Panc1 (cell line): Measurements from ENCODE around the gene SCG2. TPM values are rescaled to one million over a fixed set of nuclear protein-coding genes. Genes with fewer than 3 reads are reported as not detected.

ENCODE experiments used
- ATAC-seq: fragments of 200-7000 bp; cut with Tn5 transposase; 2 replicates; pipeline ENCODE4 v1.9.1; 2020; ENCODE audit warnings: mild to moderate bottlenecking, moderate library complexity
- BruUV-seq: library from RNA; stranded (reverse); fragments of 400-500 nt; replicated peaks from 2 replicates; lab custom pipeline; 2021; lab: Mats Ljungman, UMichigan
- CTCF ChIA-PET: fragments of 300-600 bp; sonication (Branson Sonifier 250); formaldehyde crosslinking; loops from one replicate; lab custom pipeline; 2022; ENCODE audit warnings: antibody characterized with exemption; lab: Charles Lee
- POLR2A ChIA-PET: fragments of 300-600 bp; sonication (Branson Sonifier 250); formaldehyde crosslinking; loops from one replicate; lab custom pipeline; 2022; ENCODE audit warnings: antibody characterized with exemption; lab: Charles Lee
- DNase-seq: peaks from one replicate; pipeline ENCODE4 v3.0.0-alpha.2; 2010; ENCODE audit warnings: low read depth, low spot score
- H3K27ac ChIP-seq: 2 replicates; pipeline ENCODE4 v1.5.1; 2011; ENCODE audit warnings: mild to moderate bottlenecking, low read length, inconsistent platforms
- H3K27me3 ChIP-seq: fragments of 200-500 bp; sonication (Bioruptor generic); 2 replicates; pipeline ENCODE4 v1.6.0; 2014; ENCODE audit warnings: low read length, inconsistent platforms; ENCODE audit not compliant: control insufficient read depth, insufficient read depth
- H3K36me3 ChIP-seq: fragments of 200-500 bp; sonication (Bioruptor generic); 2 replicates; pipeline ENCODE4 v1.5.1; 2014; ENCODE audit warnings: inconsistent platforms, mild to moderate bottlenecking, low read length, moderate library complexity; ENCODE audit not compliant: control insufficient read depth, insufficient read depth
- H3K4me1 ChIP-seq: 2 replicates; pipeline ENCODE4 v1.5.1; 2011; ENCODE audit warnings: inconsistent platforms, mild to moderate bottlenecking, low read length, moderate library complexity; ENCODE audit not compliant: control insufficient read depth, insufficient read depth
- H3K4me3 ChIP-seq, 2 experiments: 2 replicates each; pipeline ENCODE4 v1.5.1; 2011 to 2012; ENCODE audit warnings: low read depth in 2 of 2, low read length in 2 of 2, mild to moderate bottlenecking in 2 of 2, inconsistent platforms in 1 of 2, moderate library complexity in 1 of 2
- H3K9me3 ChIP-seq: fragments of 200-500 bp; sonication (Bioruptor generic); 2 replicates; pipeline ENCODE4 v1.5.1; 2014; ENCODE audit warnings: low read depth, mild to moderate bottlenecking, inconsistent platforms, low read length, moderate library complexity; ENCODE audit not compliant: control insufficient read depth, insufficient read depth
- CTCF ChIP-seq: fragments of 450-650 bp; IDR thresholded peaks from 2 replicates; pipeline ENCODE4 v1.5.1; 2017; ENCODE audit warnings: mild to moderate bottlenecking
- POLR2AphosphoS5 ChIP-seq: IDR thresholded peaks from 2 replicates; pipeline ENCODE4 v1.6.1; 2012; ENCODE audit warnings: mild to moderate bottlenecking, low read depth, low read length, moderate library complexity
- REST ChIP-seq, 2 experiments: IDR thresholded peaks; 2 replicates each; pipeline ENCODE4 v1.6.1; 2011 to 2012; ENCODE audit warnings: low read depth in 2 of 2, control low read depth in 1 of 2, low read length in 1 of 2, mild to moderate bottlenecking in 1 of 2, moderate library complexity in 1 of 2; ENCODE audit not compliant: insufficient read depth in 1 of 2
- SIN3A ChIP-seq: IDR thresholded peaks from 2 replicates; pipeline ENCODE4 v1.6.1; 2012; ENCODE audit warnings: low read depth, mild to moderate bottlenecking, low read length, moderate library complexity, borderline replicate concordance; ENCODE audit not compliant: insufficient read depth
- TCF7L2 ChIP-seq: IDR thresholded peaks from 2 replicates; pipeline ENCODE4 v1.6.1; 2011; ENCODE audit warnings: mild to moderate bottlenecking, low read depth, low read length, inconsistent platforms
- in situ Hi-C: cut with HindIII; loops from 2 replicates; pipeline ENCODE4 v1.10.0; 2016; ENCODE audit warnings: low sequenced_read_pairs, low pct_unique_long_range_greater_than_20kb
- intact Hi-C: fragments of 100-400 bp; cut with micrococcal nuclease; formaldehyde crosslinking; loops from one replicate; pipeline ENCODE4 v1.10.0; 2022; ENCODE audit not compliant: unreplicated experiment
- total RNA-seq: library from RNA; stranded (reverse); gene quantifications from one replicate; pipeline ENCODE4 v1.2.1, GENCODE V29; 2021; ENCODE audit not compliant: unreplicated experiment

The SCG2 gene
- total RNA-seq, 1 experiment from 2014 or later = 1.7 TPM

- ATAC-seq = no peak
- H3K36me3 ChIP-seq = no peaks in the 10 kb centered on the region
- in situ Hi-C loops (no loop called here), intact Hi-C loops (no loop called here)
- peaks cover 20% of the 10 kb centered on the region for H3K4me1 ChIP-seq
- no peaks in the 10 kb centered on the region for H3K9me3 ChIP-seq
- BruUV-seq = no TSS peak
- no peak overlapping the region for H3K4me3 ChIP-seq
- CTCF ChIA-PET = no interaction called here
- peak overlapping the region; percentile 42; the same call in 1 of the 2 replicates for H3K27ac ChIP-seq
- POLR2A ChIA-PET = no interaction called here
- H3K27me3 ChIP-seq = no peaks in the 10 kb centered on the region
- no peak for TF ChIP-seq SIN3A
- no peak for TF ChIP-seq CTCF
- no peak for DNase-seq
These were observed 40.1 kb downstream of the SCG2 start for GRCh38 chr2:223562078-223562477.

- no TSS peak for BruUV-seq
- Histone ChIP-seq H3K4me3 (no peak overlapping the region), H3K36me3 (no peaks in the 10 kb centered on the region), H3K4me1 (peaks cover 20% of the 10 kb centered on the region), H3K9me3 (no peaks in the 10 kb centered on the region), H3K27me3 (no peaks in the 10 kb centered on the region), H3K27ac (peak overlapping the region; percentile 42; the same call in 1 of the 2 replicates)
- intact Hi-C loops (no loop called here), in situ Hi-C loops (no loop called here)
- ATAC-seq (peak; percentile 53), DNase-seq (no peak)
- TF ChIP-seq POLR2AphosphoS5 = no peak
- no peak; a peak in 1 of 4 replicates for TF ChIP-seq REST (IDR thresholded peaks at IDR 0.05; ENCODE audit: insufficient read depth in 1 of 2, low read depth in 2 of 2, low read length in 1 of 2)
- TF ChIP-seq SIN3A = no peak
- TF ChIP-seq CTCF = no peak
- no peak for TF ChIP-seq TCF7L2
- ChIA-PET POLR2A (no interaction called here), CTCF (no interaction called here)
These were observed 41.3 kb downstream of the SCG2 start for GRCh38 chr2:223560749-223561435.
